ENCODE data around the gene TESK1.

TESK1 gene, protein sequence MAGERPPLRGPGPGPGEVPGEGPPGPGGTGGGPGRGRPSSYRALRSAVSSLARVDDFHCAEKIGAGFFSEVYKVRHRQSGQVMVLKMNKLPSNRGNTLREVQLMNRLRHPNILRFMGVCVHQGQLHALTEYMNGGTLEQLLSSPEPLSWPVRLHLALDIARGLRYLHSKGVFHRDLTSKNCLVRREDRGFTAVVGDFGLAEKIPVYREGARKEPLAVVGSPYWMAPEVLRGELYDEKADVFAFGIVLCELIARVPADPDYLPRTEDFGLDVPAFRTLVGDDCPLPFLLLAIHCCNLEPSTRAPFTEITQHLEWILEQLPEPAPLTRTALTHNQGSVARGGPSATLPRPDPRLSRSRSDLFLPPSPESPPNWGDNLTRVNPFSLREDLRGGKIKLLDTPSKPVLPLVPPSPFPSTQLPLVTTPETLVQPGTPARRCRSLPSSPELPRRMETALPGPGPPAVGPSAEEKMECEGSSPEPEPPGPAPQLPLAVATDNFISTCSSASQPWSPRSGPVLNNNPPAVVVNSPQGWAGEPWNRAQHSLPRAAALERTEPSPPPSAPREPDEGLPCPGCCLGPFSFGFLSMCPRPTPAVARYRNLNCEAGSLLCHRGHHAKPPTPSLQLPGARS

DNA sequence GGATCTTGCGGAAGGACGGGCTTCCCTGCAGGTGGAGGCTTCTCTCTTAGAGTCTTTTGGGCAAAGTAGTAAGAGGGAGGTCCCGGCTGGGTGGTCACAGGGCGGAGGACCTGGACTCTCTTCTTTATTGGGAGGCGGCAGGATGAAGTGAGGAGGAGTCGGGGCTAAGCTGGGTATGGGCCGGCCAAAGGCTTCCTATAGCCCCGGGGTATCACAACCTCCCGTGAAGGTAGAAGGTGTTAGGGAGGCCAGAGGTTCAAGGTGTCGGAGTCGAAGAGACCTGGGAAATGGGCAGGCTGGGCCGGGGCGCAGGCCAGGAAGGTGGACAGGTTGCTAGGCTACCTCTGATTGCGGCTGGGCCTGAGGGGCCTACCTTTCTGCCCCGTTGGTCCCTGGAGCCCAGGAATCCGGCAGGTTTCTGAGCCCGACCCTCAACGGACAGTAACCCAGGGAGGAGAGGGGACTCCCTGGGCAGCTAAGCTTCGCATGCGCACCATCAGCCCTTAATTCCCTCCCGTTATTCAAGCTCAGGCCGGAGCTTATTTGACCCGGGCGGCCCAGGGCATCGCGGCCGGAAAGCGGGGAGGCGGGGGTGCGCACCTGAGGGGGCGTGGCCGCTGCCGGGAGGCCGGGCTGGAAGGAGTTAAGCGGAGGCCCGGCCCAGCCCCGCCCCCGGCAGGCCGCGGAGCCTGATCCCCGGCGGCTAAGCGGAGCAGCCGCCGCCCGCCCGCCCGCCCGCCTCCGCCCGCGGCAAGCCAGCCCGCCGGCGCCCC lies at the start of gene TESK1:
Gene TESK1 (plus strand): TSS at position 685 of the 773 bp plus-strand sequence. CDS start 358 bp downstream, outside the sequence.
- peak; percentile 67 for DNase-seq

DNA sequence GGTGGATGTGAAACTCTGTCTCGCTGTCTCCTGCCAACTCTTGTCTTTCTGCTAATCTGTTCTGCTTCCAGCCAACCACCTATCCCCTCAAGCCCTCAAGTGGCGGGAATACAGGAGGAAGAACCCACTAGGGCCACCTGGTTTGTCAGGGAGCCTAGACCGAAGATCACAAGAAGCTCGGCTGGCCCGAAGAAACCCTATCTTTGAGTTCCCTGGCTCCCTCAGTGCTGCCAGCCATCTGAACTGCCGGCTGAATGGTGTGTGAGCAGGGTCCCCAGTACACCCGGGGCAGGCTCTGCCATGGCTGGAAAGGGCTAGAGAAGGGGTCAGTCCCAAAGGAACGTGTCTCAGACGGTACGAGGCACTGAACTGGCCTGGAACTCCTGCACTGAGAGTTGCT lies 49.2 kb upstream of the TESK1 start:
- DNase-seq, result no peak

DNA sequence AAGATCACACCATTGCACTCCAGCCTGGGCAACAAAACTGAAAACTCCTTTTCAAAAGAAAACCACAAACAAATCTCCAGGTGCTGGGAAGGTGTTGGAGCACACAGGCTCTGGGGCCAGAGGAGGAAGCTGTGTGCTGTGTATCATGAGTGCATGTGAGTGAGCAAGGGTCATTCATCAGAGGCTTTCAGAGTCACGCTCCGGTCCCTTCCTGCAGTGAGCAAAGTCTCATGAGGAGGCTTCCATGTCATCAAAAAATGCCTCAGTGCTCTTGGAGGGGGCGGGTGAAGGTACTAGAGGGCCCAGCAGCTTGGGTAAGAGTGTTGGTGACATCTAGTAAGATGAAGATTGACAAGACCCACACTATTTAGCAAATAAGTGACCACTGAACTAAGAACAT lies 48.3 kb upstream of the TESK1 start:
- DNase-seq, result no peak

DNA sequence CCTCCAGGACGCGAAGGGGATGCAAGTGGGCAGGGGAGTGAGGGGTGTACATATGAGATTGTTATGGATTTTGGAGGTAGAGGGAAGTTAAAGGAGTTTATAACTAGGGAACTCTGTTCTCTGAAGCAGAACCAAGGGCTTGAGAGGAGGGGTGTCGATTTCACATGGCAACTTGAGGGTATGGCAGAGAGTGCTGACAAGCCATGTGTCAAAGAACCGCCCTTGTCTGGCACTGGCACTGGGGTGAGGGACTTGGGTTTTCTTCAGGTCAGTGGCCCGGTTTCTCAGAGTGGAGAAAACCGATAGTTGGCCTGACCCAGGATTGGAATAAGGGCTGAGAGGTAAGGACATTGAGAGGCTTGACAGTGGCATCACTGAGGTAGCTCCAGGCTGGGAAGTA lies 47.7 kb upstream of the TESK1 start:
- no peak for DNase-seq

DNA sequence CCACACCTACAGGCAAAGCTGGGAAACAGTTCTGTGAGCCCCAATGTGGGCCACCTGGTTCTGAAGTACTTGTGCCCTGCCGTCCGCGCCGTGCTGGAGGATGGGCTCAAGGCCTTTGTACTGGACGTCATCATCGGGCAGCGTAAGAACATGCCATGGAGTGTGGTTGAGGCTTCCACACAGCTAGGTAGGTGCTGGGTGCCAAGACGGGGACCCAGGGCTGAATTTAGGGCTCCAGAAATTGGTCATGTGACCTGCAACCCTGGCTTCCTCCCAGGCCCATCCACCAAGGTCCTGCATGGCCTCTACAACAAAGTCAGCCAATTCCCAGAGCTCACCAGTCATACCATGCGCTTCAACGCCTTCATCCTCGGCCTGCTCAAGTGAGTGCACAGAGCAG lies 46.9 kb upstream of the TESK1 start:
- DNase-seq, result no peak

DNA sequence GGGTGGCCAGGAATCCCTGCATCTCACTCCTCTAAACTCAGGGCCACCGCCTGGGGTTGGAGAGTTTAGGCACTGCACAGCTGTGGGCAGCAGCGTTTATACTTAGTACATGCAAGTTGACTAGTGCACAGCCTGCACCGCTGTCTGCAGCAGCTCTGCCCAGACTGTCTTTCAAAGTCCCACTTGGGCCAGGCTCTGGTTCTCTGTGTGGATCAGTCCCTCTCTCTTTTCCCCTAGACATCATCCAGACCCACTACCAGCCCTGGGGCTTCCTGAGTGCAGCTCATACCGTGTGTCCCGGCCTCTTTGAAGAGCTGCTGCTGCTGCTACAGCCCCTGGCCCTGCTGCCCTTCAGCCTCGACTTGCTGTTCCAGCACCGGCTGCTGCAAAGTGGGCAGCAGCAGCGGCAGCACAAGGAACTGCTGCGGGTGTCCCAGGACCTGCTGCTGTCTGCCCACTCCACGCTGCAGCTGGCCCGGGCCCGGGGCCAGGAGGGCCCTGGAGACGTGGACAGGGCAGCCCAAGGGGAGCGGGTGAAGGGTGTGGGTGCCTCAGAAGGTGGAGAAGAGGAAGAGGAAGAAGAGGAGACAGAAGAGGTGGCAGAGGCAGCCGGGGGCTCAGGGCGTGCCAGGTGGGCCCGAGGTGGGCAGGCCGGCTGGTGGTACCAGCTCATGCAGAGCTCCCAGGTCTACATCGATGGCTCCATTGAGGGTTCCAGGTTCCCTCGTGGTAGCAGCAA lies 45.1 kb upstream of the TESK1 start:
- DNase-seq, result no peak

DNA sequence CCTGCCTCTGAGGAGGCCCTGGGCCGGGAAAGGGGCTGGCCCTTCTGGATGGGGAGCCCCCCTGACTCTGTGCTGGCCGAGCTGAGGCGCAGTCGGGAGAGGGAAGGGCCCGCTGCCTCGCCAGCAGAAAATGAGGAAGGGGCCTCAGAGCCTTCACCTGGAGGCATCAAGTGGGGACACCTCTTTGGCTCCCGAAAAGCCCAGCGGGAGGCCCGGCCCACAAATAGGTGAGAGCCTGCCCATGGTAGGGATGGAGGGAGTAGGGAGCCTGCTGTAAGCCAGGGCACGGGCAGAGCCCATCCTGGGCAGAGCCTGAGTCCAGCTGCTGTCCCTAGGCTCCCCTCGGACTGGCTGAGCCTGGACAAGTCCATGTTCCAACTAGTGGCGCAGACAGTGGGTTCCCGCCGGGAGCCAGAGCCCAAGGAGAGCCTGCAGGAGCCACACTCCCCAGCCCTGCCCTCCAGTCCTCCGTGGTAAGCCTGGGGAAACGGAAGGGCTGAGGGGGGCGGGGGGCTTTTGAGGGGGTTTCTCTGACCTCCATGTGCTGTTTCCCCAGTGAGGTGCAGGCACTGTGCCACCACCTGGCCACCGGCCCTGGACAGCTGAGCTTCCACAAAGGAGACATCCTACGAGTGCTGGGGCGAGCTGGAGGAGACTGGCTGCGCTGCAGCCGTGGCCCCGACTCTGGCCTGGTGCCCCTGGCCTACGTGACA lies 44.3 kb upstream of the TESK1 start:
- DNase-seq, result no peak

DNA sequence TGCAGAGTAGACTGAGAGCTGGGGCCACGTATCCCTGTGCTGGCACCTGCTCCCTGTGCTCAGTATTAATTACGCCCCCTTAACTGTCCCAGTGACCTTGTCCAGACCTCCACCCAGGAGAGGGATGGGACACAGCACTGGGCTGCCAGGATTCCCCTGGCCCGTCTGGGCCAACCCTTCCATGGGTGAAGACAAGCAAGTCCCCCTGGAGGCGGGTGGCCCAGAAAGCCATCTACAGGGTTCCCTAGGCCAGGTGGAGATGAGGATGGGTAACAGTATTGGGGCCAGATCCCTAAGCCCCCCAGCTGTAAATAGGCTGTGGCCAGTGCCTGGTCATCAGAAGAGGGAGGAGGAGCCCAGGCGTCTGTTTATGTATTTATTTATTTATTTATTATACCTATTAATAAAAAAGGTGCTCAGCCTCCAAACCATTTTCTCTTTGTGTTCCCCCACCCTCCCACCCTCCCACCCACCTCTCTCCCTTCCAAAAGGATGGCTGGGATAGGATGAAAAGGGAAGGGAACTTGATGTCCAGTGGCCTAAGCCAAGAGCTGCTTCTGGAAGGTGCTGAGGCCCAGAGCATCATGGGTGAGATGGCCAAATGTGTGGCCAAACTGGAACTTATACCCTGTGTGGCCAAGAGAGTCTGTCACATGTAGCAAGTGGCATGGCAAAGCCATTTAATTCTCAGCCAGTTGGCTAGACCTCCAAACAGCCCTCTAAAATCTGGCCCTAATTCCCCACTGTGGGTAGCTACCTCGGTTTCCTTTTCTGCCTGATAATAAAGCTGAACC lies 43.4 kb upstream of the TESK1 start:
- DNase-seq, result no peak

DNA sequence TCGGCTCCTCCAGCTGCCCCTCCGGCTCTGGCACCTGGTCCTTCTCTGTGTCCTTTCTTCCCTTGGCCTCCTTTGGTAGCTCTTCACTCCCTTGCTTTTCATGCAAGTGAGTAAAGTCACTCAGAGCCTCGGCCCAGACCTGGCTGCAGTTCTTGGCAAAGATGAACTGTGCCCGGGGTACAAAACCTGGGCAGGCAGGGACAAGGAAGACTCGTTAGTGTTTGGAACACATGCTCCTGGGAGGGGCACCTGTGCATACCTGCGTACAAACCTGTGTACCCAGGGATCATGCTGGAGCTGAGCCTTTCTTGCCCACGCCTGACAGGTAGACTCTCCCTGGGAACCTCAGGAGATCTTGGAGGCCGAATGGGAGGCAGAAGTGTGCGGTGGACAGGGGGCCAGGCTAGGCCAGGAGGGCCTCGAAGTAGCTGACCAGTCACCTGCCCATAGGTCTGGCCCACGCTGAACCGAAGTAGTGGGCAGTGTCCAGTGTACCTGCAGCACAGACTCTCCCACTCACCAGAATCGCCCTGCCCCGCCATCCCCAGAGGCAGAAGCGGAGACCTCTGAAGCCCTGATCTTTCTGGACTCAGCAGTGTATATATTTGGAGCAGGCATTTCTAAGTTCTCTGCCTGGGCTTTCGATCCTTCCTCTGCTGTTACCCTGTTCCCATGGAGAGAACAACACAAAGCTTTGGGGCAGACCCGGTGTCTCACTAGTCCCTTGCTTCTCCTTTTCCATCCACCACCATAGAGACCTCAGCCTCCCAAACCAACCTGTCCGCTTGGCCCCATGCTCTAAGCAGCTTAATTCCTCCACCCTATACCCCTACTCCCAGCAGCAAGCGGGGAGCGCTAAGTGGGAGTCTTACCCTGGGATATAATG lies 41.9 kb upstream of the TESK1 start:
- DNase-seq, result no peak

DNA sequence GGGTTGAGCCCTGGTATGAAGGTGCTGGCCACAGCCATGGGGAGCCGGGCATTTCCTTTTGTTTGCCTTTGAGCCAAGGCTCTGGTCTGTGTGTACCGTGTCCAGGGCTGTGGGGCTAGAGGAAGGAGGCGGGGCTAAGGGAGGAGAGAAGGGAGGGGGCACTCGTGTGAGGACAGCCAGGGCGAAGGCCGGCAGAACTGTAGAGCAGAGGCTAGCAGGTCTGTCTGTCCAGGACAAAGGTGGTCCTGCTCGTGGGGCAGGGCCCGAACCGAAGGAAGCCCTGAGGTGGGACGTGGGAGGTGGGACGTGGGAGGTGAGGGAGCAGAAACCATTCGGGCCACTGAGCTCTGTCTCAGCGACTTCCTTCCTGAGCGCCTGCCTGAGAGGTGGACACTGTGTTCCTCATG lies 41.3 kb upstream of the TESK1 start:
- DNase-seq, result no peak

DNA sequence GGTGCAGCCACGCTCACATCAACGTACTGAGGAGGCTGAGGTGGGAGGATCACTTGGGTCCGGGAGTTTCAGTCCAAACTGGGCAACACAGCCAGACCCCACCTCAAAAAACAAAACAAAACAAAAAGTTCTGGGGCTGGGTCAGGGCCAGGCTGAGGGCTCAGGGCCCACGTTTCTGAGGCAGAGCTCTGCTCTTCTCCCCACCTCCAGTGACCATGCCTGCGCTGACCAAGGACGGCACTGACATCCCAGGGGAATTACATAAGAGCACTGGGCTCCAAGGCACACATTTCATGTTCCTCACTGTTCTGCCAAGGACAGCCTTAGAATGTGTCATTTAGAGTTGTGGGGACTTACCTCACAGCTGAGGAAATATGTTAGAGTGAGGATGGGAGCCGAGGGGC lies 40.4 kb upstream of the TESK1 start:
- DNase-seq, result no peak

DNA sequence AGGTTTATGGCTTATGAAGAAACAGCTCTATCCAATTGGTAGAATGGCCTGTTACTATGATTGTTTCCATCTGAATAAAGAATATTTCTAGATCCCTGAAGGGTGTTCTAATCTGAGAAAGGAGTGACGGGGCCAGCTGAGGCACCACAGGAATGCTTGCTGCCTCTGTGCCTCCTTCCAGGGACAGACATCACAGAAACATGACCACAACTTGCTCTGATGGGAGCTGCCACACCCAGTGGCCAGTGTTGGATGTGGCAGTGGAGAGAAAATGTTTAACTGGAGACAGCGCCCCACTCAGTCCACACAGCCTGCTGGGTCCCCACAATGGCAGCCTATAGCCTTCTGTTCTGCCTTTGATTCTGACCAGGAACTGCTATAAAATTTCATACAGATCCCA lies 38.6 kb upstream of the TESK1 start:
- no peak for DNase-seq

DNA sequence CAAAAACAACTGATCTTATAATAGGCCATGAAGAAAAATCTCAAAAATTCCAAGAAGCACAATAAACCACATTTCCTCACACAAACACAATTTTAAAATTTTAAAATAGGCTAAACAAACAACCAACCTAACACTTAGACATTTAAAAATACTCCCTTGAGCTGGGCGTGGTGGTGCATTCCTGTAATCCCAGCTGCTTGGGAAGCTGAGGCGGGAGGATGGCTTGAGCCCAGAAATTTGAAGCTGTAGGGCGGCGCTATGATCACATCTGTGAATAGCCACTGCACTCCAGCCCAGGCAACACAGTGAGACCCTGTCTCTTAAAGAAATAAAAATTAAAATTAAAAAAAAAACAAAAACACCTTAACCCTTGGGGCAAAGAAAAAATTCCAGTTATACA lies 36.9 kb upstream of the TESK1 start:
- DNase-seq, result no peak

DNA sequence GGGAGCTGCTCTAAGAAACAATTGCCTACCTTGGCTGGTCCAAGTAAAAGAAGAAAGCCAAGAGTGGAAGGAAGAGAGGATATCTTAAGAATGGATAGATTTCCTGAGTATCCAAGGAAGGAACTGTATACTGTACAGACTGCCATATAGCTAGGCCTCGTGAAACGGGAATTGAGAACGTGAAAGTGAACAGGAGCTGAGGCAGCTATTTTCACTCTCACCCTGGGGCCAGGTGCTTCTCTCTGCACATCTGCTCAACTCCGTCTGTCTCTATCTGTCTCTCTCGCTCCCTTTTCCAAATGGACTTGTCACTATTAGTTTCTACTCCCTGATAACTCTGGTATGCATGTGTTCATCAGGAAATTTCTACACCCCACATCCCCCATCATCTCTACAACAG lies 35.9 kb upstream of the TESK1 start:
- no peak for DNase-seq

DNA sequence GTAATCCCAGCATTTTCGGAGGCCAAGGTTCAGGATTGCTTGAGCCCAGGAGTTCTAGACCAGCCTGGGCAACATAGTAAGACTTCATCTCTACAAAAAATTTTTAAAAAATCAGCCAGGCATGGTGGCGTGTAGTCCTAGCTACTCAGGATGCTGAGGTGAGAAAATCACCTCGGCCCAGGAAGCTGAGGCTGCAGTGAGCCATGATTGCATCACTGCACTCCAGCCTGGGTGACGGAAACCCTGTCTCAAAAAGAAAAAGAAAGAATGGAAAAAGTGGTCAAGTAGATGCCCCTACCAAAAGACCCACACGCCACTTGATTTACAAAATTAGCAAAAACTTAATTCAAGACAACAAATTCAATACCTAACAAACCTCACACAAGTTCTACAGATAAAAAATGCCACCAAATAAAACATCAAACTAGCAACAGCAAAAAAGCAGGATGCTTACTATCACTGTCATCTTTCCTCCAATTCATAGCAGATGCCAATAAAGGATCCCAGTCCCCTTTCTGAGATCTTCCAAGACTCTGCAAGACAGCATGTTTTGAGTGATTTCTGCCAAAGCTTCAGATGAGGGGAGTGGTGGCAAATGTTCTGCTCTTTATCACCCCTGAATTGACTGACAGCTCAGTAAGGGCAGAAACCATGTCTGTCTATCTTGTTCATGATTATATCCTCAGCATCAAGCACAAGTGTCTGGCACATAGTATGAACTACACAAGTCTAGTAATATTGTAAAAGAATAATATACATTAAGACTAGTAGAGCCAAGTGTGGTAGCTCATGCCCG lies 34.2 kb upstream of the TESK1 start:
- no peak for DNase-seq

DNA sequence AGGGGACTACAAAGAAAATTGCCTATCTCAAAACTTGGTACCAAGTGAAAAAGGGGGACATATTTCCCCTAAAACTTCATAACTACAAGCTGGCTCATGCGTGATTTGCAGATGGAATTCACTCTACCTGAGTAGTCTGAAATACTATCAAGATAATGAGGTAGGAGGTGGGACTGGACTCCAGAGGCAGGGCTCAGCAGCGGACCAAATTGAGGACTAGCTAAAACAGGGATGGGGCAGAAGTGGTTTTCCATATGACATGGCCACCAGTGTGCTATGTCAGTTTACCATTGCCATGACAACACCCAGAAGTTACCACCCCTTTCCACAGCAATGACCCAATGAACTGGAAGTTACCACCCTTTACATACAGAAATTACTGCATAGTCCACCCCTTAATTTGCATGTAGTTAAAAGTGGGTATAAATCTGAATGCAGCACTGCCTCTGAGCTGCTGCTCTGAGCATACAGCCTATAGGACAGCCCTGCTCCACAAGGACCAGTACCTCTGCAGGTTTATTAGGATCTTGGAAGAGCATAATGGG lies 30.4 kb upstream of the TESK1 start:
- DNase-seq, result no peak

DNA sequence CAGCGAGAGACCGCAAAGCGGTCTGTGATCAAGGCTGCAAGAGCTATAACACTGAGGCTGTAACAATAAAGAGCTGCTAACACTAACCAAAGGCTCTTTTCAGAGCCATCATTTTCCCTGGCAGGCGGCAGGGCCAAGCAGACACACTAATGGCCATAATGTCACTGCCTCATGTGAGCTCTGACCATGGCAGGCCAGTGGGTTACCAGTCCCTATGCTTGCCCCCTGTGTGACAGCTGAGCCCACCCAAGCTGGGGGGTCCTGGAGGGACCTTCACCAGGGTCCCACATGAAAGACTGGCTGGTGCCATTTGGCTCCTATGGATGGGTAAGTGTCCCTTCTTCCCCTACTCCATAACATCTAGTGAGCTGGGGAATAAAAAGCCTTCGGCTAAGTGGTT lies 29.6 kb upstream of the TESK1 start:
- DNase-seq, result no peak

DNA sequence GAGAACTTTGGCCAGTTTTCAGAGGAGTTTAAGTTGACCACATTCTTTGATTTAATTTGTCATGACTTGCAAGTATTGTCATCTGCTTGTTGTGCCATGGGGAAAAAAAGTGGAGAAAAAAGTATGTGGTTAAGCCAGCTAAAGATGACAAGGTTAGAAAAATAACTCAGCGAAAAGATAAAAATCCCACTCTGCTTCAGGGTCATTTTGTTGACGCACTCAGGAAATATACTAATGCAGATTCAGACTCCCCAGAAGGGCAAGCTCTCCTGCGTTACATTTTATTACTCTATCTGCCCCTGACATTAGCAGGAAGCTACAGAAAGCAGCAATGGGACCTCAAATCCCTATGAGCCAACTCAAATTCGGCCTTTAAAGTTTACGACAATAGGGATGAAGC lies 27.6 kb upstream of the TESK1 start:
- no peak for DNase-seq

DNA sequence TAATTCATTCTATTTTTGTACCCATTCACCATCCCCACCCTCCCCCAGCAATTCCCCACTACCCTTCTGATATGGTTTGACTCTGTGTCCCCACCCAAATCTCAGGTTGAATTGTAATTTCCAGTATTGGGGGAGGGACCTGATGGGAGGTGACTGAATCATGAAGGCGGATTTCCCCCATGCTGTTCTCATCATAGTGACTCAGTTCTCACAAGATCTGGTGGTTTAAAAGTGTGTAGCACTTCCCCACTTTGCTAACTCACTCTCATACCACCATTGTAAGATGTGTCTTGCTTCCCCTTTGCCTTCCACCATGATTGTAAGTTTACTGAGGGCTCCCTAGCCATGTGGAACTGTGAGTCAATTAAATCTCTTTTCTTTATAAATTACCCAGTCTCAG lies 25.9 kb upstream of the TESK1 start:
- no peak for DNase-seq

Measured in hematopoietic multipotent progenitor cell treated with erythropoietin and hydrocortisone succinate and interleukin-3 and kit ligand, for 8 days (in vitro differentiated cells).